Middle frontal gyrus (tissue), 1 donor: ENCODE measurements around the gene PTGFRN.
A peak's percentile ranks its signal among the peaks of the same experiment; 100 is the strongest.

ENCODE experiments used
- DNase-seq: peaks from one replicate; pipeline ENCODE4 v3.0.0-alpha.2; 2015; ENCODE audit warnings: low spot score; ENCODE audit errors: extremely low spot score

The PTGFRN gene

DNA sequence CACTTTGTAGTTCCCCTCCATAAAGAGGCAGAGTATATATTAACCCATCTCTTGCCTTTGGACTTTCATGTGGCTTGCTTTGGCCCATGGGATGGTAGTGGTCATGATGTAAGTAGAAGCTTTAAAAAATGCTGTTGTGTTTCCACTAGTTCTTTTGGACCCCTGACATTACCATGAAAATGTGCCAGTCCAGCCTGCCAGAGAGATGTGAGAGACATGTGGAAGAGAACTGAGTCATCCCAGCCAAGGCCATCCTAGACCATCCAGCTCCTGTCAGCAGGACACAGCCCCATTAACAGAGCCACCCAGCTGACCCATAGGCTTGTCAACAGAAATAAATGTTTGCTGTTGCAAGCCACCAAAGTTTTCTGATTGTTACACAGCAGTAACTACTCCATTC is 87.9 kb downstream of the PTGFRN start:
- no peak for DNase-seq

DNA sequence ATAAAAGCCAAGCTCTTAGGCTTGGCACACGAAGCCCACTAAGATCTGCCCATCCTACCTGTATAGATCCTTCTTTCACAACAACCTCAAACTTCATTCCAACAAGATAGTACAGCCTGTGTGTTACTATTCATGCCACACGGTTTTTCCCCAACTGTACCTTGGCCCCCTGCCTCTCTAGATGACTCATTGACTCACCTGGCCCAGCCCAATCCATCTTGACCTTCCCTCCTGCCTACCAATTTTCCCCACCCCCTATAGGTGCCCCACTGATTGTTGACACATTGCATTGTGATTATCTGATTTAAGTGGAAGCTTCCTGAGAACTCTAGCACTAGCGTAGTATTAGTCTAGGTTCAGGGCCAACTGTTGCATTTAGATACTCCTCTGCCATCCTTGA is 89.9 kb downstream of the PTGFRN start:
- DNase-seq, result no peak

DNA sequence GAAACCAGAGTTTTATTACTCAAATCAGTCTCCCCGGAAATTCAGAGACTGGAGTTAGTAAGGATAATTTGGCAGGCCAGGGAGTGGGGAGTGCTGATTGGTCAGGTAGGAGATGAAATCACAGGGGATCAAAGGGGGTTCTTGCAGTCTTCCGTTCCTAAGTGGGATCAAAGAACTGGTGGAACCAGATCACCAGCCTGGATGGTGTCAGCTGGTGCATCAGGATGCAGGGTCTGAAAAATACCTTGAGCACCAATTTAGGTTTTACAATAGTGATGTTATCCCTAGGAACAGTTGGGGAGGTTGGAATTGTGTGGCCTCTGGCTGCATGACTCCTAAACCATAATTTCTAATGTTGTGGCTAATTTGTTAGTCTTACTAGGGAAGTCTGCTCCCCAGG is 90.4 kb downstream of the PTGFRN start:
- no peak for DNase-seq

DNA sequence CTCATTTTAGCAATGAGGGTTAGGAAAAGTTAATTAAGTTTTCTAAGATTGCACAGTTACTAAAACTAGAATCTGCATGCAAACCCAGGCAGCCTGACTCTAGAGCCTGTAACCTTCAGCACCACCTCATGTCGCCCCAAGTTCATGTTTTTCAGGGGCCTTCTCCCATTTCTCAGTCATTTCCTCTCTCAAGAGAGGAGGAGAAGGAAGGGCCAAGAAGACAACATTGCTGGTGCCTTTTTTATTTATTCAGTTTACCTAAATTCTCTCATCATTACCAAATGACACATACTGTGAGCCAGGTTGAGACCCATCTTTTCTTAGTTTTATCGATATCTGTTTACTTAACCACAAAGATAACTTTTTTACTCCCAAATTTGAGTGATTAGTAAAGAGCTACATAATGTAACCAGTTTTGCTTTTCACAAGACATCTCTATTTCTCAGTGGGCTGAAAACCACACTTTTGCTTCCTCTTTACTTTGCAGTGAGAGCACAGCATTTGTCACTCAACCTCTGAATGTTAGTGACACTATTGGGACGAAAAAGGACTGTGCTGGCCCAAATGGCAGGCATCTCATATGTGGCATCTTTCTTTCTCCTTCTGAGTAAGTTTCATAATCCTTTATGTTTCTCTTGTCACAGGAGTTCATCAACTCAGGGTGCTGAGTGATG is 91.7 kb downstream of the PTGFRN start, which contains the start of gene CD101:
TSS of gene CD101 (plus strand) at position 507 of the 674 bp plus-strand sequence. CDS start at position 565, 58 bp downstream.
- no peak for DNase-seq

DNA sequence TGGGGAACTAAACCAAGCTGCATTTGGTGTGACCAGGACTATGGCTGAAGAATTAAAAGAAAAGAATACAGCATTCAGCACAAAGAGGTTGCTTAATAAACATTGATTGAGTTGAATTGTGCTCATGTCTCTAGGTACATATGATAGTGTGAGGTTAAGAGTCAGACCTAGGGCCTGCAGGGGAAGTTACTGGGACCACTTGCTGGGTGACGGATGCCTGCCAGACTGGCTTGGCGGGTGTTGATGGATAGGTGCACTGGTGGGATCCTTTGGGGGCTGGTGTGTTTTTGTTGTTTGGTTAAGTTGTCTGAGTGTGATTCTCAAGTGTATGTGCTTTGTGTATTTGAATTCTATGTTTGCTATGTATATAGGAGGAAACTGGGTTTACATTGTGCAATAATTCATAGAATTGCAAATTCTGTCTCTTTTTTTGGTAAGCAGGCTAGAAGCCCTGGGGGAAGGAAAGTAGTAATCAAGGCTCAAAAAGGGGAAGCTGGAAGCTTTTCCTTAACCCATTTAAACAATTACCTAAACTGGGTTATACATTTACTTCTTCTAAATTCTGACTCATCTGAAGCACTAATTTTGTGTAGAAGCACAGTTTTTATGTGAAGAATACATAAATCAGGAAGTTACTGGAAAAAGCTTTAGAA is 93.6 kb downstream of the PTGFRN start:
- DNase-seq, result no peak

DNA sequence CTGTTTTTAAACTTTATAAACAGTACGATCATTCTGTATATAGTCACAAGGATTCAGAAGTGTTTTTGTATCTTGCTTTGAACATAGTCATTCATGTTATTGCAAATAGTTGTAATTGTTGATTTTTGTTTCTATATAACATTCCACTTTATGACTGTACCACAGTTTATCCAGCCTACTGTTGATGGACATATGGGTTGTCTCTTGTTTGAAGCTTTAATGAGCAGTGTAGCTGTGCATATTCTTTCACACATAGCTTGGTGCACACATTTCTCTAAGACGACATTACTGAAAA is 98.0 kb downstream of the PTGFRN start:
- DNase-seq, result no peak

DNA sequence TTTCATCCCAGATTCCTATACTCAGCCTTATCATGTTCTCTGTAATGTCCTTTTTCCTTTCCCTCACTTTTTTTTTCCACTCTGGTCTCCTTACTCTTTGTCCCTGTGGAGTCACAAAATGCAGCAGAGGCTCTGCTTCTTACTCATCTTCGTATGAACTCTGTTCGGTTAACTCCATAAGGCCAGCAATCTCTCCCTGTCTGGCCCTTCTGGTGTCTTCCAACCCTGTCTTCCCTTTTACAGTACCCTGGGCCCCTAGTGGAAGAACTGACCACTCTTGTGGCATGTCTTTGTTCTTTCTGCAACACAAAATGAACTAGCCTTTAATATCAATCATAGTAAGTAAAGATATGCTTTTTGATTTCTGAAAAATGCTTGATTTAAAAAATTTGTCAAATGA is 98.9 kb downstream of the PTGFRN start:
- DNase-seq, result no peak

DNA sequence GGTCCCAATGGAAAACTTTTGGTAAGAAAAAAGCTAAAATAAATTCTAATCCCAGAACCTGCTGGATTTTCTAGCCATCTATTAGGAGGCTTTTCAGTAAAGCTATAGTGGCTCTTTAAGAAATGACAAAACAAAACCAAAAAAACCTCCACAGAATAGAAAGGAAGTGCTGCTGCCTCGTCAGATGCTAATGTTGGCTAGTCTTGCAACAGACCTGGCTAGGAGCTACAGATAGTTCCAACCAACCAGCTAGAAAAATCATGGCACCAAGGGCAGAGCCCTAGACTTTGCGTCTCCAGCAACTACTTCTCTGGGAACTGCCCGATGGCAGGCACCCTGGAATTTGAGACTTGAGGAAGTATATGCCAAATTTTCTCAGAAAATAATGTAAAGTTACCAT is 99.4 kb downstream of the PTGFRN start:
- no peak for DNase-seq

DNA sequence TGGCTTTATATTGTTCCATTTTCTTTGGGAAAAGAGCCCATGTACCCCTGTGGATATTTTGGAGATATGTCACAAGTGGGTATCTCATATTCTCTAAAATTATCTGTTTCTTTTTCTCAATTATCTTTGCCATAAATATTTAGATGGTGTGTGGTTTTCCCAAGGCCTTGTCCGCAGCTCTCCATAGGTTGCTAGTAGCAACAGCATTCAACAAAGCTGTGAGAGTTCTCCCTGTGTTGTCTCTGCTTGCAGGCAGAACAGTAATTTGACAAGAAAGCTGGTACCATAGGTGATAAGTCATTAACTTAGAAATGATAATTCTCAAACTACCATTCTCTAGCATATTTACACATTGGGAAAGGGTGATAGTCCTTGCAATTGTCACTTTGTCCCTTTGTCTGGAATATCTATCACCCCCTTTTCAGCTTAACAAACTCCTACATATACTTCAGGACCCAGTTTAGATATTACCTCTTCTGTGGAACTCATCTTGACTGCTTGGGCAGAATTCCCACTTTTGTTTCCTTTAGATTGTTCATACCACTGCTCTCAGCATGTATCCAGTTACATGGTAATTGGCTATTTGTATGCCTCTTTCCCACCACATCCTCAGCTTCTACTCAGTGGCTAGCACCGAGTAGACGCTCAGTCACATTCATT is 100.7 kb downstream of the PTGFRN start:
- no peak for DNase-seq

DNA sequence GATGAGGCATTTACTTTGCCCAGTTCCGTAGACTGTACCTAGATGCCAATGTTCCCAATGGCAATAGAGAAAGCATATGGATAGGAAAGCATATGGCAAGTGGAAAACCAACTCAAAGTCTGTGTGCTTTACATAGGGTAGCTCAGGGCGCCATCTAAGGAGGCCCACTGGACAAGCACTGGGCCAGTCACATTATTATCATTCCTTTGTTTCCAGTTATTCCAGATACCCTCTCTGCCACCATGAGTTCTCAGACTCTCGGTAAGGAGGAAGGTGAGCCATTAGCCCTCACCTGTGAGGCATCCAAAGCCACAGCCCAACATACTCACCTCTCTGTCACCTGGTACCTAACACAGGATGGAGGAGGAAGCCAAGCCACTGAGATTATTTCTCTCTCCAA is 101.6 kb downstream of the PTGFRN start:
- no peak for DNase-seq

DNA sequence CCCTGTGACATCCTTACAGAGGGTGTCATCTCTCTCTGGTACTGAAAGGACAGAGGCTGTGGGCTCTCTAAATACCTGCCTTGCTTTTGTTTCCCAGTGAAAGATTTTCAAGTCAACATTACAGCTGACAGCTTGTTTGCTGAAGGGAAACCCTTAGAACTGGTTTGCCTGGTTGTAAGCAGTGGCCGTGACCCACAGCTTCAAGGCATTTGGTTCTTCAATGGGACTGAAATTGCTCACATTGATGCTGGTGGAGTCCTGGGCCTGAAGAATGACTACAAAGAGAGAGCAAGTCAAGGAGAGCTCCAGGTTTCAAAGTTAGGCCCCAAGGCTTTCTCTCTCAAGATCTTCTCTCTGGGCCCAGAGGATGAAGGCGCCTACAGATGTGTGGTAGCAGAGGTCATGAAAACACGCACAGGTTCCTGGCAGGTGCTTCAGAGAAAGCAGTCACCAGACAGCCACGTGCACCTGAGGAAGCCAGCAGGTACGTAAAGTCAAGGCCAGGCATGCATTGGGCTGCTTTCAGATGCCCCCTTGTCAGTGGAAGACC is 103.7 kb downstream of the PTGFRN start:
- no peak for DNase-seq

DNA sequence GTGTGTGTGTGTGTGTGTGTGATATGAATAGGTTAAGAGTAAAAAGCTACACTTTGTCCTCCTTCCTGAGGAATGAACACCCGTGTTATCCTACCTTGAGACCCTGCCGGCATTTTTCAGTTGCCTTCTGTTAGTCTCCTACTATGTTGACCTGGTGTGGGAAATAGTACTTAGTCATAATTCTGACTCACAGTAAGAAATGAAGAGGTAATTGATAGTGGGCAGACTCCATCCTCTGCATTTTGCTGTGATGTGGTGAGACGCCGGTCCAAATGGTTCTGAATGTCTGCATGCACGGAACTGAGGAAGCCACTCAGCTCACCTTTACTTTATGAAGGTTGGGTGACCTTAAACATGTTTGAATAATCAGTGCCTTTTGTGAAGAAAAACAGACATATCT is 104.5 kb downstream of the PTGFRN start:
- no peak for DNase-seq

DNA sequence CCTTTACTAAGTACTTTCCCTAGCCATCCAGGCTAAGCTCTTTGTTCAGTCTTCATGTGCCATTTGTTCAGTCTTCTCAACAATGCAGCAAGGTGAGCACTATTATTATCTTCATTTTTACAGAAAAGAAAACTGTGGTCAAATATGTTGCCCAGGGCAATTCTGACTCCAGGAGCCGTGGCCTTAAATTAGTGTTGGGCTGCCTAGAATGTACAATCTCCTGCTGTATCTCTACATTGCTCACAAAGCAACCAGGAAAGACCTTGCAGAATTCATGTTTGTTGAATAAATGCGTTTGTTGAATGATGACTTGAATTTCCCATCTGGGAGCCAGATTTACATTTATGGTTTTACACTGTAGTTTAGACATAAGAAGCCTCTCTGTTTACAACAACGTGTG is 106.0 kb downstream of the PTGFRN start:
- no peak for DNase-seq

DNA sequence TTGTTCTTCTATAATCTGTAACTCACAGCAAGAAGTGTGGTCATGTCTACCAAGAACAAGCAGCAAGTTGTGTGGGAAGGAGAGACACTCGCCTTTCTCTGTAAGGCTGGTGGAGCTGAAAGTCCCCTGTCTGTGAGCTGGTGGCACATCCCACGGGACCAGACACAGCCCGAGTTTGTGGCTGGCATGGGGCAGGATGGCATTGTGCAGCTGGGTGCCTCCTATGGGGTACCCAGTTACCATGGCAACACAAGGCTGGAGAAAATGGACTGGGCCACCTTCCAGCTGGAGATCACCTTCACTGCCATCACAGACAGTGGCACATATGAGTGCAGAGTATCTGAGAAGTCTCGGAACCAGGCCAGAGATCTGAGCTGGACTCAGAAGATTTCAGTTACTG is 107.3 kb downstream of the PTGFRN start:
- peak; percentile 26 for DNase-seq

DNA sequence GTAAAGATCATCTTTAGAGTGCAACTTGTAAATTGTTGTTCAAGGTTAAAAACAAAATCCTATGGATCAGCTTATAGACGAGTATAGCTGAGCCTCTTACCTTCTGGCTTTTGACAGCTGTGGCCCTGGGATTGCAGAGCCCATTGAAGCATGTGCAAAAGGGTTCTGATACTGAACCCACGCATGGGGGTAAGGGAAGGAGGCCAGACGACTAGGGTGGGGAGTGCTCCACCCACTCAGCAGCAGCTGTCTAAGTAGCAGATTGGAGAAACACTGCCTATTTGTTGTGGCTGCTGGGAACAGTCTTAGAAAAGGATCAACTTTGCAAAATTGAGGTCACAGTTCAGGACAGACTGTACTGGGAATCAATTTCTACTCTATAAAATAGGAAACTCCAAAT is 107.9 kb downstream of the PTGFRN start:
- no peak for DNase-seq

DNA sequence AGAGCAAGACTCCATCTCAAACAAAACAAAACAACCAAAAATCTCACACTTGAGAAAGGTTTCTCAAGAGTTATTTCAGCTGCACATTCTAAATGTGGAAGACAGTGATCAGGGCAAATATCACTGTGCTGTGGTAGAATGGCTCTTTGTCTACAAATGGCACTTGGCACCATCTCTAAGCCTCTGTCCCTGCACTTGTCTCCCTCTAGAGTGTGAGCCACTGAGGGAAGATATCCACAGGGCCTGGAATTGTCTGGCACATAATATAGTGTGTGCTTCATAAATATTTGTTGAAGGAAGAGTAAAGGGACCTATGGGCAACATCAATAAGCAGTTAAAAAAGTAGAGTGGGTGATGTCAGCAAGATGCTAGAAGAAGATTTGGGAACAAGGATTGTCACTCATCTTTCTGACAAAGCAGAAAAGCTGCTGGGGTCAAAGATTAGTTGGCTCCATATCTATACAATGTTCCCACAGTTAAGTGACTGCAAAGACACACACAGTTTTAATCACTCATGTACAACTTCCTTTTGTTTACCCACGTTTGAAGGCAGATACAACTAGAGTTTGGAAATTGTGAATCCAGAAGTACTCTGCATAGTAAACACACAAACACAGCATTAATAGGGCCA is 110.9 kb downstream of the PTGFRN start:
- DNase-seq, result no peak

DNA sequence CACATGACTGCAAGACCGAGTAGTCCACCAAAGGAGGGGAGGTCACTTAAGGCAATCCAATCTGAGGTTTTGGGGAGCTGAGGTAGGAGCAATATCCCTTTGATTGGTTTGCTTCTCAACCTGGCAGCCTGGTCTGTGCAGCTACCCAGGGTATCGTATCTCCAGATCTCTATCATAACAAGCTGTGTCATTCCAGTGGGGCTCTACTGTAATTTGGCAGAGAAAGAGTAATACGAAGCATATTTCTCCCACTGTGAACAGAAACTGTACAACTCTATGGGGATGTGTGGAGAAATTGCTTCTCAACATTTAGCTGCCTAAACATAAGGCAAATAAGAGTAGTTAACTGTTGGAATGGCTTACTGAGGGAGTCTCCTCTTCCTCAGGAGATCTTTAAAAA is 112.4 kb downstream of the PTGFRN start:
- no peak for DNase-seq

DNA sequence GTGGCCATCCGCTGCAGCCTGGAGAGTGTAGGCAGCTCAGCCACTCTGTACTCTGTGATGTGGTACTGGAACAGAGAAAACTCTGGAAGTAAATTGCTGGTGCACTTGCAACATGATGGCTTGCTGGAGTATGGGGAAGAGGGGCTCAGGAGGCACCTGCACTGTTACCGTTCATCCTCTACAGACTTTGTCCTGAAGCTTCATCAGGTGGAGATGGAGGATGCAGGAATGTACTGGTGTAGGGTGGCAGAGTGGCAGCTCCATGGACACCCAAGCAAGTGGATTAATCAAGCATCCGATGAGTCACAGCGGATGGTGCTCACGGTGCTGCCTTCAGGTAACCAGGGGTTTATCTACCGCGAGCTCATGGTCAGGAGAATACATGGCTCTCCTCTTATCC is 115.9 kb downstream of the PTGFRN start:
- no peak for DNase-seq

DNA sequence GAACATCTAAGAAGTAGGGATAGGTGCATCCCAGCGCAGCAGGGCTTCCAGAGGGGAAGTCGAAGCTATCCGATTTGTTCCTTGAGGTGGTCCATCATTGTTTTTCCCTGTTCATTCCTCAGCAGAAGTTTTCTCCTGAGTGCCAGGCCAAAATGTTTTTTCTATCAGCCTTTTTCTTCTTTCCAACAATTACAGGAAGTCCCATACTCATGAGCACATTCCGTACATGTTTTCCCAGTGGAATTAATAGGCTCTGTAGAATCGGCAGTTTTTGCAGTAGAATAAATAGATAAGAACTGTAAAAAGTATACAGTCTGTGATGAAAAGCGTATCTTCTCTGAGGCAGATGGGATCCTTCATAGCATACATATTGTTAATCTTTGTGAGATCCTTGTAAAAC is 116.6 kb downstream of the PTGFRN start:
- no peak for DNase-seq

DNA sequence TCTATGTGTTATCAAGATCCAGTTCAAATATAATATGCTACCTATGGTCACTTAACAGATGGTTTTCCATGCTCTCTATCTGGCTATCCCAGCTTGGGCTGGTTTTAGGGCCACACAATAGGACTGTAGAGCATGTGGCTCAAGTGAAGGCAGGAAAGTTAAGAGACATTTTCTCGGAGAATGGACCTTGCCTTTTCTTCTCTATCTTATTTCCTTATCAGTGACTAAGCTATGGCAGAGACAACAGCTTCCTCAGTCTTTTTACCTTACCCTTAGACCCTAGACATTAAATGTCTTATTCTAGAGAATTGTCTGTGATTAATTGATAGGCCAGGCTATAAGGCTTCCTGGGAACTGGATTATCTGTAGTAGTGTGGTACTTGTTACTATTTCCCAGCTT is 120.0 kb downstream of the PTGFRN start:
- DNase-seq, result no peak

DNA sequence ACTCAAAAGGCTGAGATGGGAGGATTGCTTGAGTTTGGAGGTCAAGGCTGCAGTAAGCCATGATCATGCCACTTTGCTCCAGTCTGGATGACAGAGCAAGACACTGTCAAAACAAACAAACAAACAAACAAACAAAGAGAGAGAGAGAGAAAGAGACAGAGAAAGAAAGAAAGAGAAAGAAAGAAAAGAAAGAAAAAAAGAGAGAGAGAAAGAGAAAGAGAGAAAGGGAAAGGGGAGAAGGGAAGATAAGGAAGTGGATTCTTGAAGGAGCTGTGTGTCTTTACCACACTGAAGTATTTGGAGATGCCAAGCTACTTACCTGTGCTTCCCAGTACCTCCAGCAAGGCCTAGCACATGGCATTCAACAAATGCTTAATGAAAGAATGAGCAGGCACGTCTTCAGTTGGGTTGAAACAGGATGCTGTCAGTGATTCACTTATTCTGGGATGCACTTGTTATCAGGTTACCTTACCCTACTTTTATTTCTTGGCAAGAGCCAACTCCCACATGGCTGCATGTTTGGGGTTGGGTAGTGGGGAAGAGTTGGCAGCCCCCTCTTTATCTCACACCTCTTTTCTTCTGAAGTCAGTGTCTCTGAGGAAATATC is 120.7 kb downstream of the PTGFRN start:
- DNase-seq, result no peak

DNA sequence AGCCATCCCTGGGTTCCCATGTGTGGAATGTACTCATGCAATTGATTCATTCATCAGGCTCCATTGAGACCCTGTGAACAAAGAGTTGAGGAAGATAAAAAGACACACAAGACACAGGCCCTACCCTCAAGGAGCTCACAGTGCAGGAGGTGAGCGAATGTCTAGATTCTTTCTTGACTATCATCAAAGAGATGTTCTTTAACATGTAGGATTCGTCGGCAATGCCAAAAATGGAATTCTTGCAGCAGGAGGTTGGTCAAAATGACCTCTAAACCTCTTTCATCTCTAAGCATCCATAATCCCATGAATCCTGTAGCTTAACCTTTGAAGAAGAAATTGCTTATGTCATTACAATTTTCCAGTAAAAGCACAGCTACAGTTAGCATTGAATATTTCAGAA is 122.5 kb downstream of the PTGFRN start:
- no peak for DNase-seq
